Thoracic aorta (tissue), 2 donors: ENCODE results near the gene XYLT1. TPM values are rescaled to one million over a fixed set of nuclear protein-coding genes. Genes with fewer than 3 reads are reported as not detected.

Experiments used
- ATAC-seq: fragments of 150-250 bp; one replicate; pipeline ENCODE4 v1.8.0; 2017; ENCODE audit warnings: low read depth; ENCODE audit not compliant: insufficient number of reproducible peaks, low FRiP score
- DNase-seq: peaks from one replicate; pipeline ENCODE4 v3.0.0-alpha.2; 2020; ENCODE audit warnings: low spot score
- H3K27ac ChIP-seq, 2 donors: fragments of 200-600 bp; sonication (generic); 1 replicate in 1 of 2; 2 replicates in 1 of 2; pipeline ENCODE4 v1.5.1; 2016; ENCODE audit warnings: mild to moderate bottlenecking in 2 of 2, moderate library complexity in 2 of 2
- H3K27me3 ChIP-seq: fragments of 200-600 bp; sonication (generic); replicated peaks from 2 replicates; pipeline ENCODE4 v1.6.0; 2016; ENCODE audit warnings: mild to moderate bottlenecking; ENCODE audit not compliant: insufficient read depth
- H3K36me3 ChIP-seq: fragments of 200-600 bp; sonication (generic); one replicate; pipeline ENCODE4 v1.5.1; 2016
- H3K4me1 ChIP-seq, 2 donors: fragments of 200-600 bp; sonication (generic); 1 replicate in 1 of 2; 2 replicates in 1 of 2; pipeline versions ENCODE4 v1.5.1 to v1.6.0; 2016; ENCODE audit warnings: low read depth in 2 of 2, mild to moderate bottlenecking in 1 of 2; ENCODE audit not compliant: control insufficient read depth in 1 of 2
- H3K4me3 ChIP-seq: fragments of 200-600 bp; sonication (generic); 2 replicates; pipeline ENCODE4 v1.5.1; 2016; ENCODE audit warnings: mild to moderate bottlenecking
- H3K9me3 ChIP-seq: fragments of 200-600 bp; sonication (generic); 2 replicates; pipeline ENCODE4 v1.5.1; 2016
- CTCF ChIP-seq: fragments of 200-600 bp; sonication (generic); IDR thresholded peaks from one replicate; pipeline ENCODE4 v1.5.1; 2019; ENCODE audit warnings: antibody characterized with exemption
- total RNA-seq, 2 donors: library from RNA; depleted of rRNA; stranded (reverse); fragments of >200 nt; gene quantifications; one replicate each; pipeline versions ENCODE4 v1.1.0 to v1.2.3, GENCODE V29; 2016

The XYLT1 gene
- total RNA-seq, 2 donors from 2014 or later, result 13.1 to 22.5 TPM

GRCh38 chr16:17219991-17220390 lies 250.8 kb downstream of the XYLT1 start:
- no peak for DNase-seq
- no peaks in the 10 kb centered on the region for H3K27me3 ChIP-seq
- H3K9me3 ChIP-seq, result no peaks in the 10 kb centered on the region
- no peak for TF ChIP-seq CTCF
- H3K27ac ChIP-seq, result no peak overlapping the region
- H3K4me1 ChIP-seq, result peaks cover 6 to 10% of the 10 kb centered on the region in 2 donors
- ATAC-seq, result no peak
- no peaks in the 10 kb centered on the region for H3K36me3 ChIP-seq
- H3K4me3 ChIP-seq, result no peak overlapping the region

- Histone ChIP-seq H3K36me3 (no peaks in the 10 kb centered on the region), H3K4me1 (no peaks in the 10 kb centered on the region), H3K27me3 (no peaks in the 10 kb centered on the region), H3K27ac (no peak overlapping the region), H3K9me3 (peaks cover 6% of the 10 kb centered on the region), H3K4me3 (no peak overlapping the region)
- DNase-seq (no peak), ATAC-seq (no peak)
- TF ChIP-seq CTCF, result no peak
Measured at GRCh38 chr16:17215936-17216335, 254.8 kb downstream of the XYLT1 start.

- no peak for TF ChIP-seq CTCF
- Histone ChIP-seq H3K4me3 (no peak overlapping the region), H3K27ac (no peak overlapping the region), H3K36me3 (no peaks in the 10 kb centered on the region), H3K4me1 (no peaks in the 10 kb centered on the region), H3K27me3 (no peaks in the 10 kb centered on the region), H3K9me3 (peaks cover 6% of the 10 kb centered on the region)
- ATAC-seq (no peak), DNase-seq (no peak)
Measured at GRCh38 chr16:17215306-17215705, 255.5 kb downstream of the XYLT1 start.

- peaks cover 6% of the 10 kb centered on the region for H3K9me3 ChIP-seq
- no peaks in the 10 kb centered on the region for H3K4me1 ChIP-seq
- DNase-seq (no peak), ATAC-seq (no peak)
- no peaks in the 10 kb centered on the region for H3K36me3 ChIP-seq
- TF ChIP-seq CTCF, result no peak
- no peak overlapping the region for H3K4me3 ChIP-seq
- no peak overlapping the region for H3K27ac ChIP-seq
- H3K27me3 ChIP-seq, result no peaks in the 10 kb centered on the region
Measured at GRCh38 chr16:17213974-17214373, 256.8 kb downstream of the XYLT1 start.

GRCh38 chr16:17213025-17213424 lies 257.7 kb downstream of the XYLT1 start:
- Histone ChIP-seq H3K36me3 (no peaks in the 10 kb centered on the region), H3K4me3 (no peak overlapping the region), H3K27ac (no peak overlapping the region), H3K27me3 (no peaks in the 10 kb centered on the region), H3K9me3 (peaks cover 6% of the 10 kb centered on the region), H3K4me1 (no peaks in the 10 kb centered on the region)
- DNase-seq (no peak), ATAC-seq (no peak)
- TF ChIP-seq CTCF, result no peak
